Activated CD8-positive, alpha-beta memory T cell treated with anti-CD3 and anti-CD28 coated beads for 4 hours (primary cell): ENCODE measurements around the gene GGTLC2.
"Not testable (repeated sequence)": the region's sequence is repeated elsewhere in the genome, so short reads cannot be mapped to it uniquely, and the experiment has no call there.

Experiments
- DNase-seq, 2 donors: peaks; one replicate each; pipeline ENCODE4 v3.0.0-alpha.2; 2020; ENCODE audit warnings: low read depth in 2 of 2

Gene GGTLC2

GRCh38 chr22:22638313-22638712 lies 6.1 kb upstream of the GGTLC2 start:
- DNase-seq, result not testable (repeated sequence)

DNA sequence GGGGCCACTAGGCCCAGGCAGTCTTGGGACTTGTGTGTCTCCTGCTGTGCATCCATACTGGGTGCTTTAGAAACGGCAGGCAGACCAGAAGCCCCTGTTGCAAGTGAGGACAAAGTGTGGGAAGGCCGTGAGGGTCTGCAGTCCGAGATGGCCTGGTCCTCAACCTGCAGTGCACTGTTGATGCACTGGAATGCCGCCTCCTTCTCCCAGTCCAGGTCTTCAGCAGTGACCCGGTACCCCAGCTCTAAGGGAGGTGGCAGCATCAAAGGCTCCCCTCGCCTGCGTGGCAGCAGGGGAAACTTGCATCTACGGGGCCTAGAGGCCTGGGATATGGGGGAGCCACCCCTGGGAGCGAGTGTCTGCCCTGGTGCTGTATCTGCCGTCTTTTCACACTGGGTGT lies 2.2 kb upstream of the GGTLC2 start:
- DNase-seq, result not testable (repeated sequence)

DNA sequence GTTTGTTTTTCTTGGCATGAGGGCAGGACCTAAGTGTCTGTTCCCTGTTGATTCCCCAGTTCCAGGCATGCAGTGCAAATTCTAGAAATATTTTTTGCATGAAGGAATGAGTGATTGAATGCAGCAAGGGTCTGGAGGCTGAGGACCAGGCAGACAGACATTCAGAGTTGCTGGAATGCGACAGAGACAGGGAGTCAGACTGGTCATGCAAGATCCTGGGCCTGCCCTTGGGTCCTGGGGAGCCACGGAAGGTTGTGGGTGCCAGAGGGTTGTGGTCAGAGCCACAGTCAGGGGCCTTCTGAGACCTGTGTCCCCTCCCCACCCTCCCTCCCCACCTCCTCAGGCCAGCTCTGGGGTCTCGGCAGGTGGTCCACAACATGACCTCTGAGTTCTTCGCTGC lies 1.6 kb downstream of the GGTLC2 start:
- not testable (repeated sequence) for DNase-seq

GRCh38 chr22:22647952-22648351 lies 3.5 kb downstream of the GGTLC2 start:
- DNase-seq, result not testable (repeated sequence)

- not testable (repeated sequence) for DNase-seq
These were observed 4.6 kb downstream of the GGTLC2 start for GRCh38 chr22:22648863-22649536.

- not testable (repeated sequence) for DNase-seq
These were observed 5.3 kb downstream of the GGTLC2 start for GRCh38 chr22:22649761-22650160.

GRCh38 chr22:22650398-22650797 lies 6.0 kb downstream of the GGTLC2 start:
- not testable (repeated sequence) for DNase-seq

- DNase-seq, result not testable (repeated sequence)
These were observed 6.5 kb downstream of the GGTLC2 start for GRCh38 chr22:22650803-22651515.

DNA sequence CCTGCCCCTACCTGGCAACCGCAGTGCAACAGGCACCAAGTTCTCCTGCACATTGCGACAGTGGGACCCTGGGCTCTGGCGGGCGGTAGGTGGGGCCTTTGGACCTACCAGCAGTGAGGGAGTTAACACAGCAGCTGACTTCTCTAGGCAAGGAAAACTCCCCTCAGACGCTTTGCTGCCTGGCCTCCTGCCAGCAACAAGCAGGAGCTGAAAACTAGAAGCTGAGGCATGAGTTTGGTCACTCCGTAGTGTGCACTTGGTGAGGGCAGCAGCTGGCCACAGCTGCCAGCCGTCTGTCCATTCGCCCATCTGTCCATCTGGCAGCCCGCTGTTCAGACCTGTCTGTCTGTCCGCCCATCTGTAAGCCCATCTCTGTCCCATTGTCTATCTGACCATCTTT lies 7.2 kb downstream of the GGTLC2 start:
- DNase-seq, result not testable (repeated sequence)

GRCh38 chr22:22652102-22652501 lies 7.7 kb downstream of the GGTLC2 start:
- DNase-seq, result not testable (repeated sequence)

DNA sequence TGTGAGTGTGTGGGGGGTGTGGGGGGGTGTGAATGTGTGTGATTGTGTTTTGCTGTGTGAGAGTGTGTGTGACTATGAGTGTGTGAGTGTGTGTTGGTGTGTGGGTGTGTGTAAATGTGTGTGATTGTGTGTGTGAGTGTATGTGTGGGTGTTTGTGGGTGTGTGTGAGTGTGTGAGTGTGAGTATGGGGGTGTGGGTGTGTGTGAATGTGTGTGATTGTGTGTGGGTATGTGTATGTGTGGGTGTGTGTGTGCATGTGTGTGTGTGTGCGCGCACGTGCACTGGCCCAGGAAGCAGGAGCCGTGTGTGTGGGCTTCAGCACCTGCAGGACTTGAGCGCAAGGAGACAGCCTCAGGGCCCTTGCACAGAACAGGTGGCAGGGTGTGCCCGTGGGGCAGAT lies 8.2 kb downstream of the GGTLC2 start:
- not testable (repeated sequence) for DNase-seq

- not testable (repeated sequence) for DNase-seq
These were observed 9.4 kb downstream of the GGTLC2 start for GRCh38 chr22:22653677-22654381.

DNA sequence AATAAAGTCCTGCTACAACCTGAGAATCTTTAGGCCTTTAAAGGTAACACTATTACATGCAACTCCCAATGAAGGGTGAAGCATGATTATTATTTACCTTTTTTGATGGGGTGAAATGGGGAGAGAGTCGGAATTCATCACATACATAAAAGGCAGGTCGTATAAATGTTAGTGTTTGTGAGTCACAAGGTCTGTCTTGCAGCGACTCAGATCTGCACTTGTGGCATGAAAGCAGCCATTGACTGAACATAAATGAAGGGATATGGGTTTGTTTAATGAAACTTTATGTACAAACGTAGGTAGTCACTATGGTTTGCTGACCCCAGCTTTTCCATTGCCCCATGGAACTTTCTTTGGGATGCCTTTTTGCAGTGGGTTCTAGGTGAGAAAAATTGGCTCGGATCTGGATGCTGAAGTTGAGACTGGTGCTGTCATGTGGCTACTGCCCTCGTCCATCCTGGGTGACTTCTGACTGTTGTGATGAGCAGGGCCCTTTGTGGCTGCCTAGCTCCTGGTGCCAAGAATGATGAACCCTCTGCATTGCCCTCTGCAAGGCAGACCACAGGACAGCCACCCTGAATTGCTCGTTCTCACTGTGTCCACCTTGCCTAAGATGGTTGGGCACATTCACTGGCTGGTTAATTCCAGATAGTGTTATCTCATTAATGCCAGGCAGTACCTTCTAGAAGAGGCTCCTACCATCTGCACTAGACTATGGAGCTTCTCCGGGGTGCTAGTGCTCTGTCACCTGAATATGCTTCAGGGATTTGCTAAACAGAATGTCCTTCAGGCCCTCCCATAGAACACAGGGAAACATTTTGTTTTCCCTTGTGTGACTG lies 11.3 kb downstream of the GGTLC2 start:
- DNase-seq, result no peak

DNA sequence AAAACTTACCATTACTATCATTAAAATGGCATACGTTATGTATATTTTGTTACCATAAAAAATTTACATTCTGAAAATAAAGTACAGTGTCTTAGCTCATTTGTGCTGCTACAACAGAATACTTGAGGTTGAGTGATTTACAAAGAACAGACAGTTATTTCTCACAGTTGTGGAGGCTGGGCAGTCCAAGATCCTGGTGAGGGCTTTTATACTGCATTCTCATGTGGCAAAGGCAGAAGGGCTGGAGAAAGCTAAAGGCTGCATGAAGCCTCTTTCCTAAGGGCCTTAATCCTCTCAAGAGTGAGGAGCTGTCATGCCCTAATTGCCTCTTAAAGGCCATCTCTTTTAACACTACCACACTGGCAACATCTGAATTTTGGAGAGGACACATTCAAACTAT lies 13.3 kb downstream of the GGTLC2 start:
- no peak for DNase-seq

GRCh38 chr22:22661275-22661674 lies 16.9 kb downstream of the GGTLC2 start:
- DNase-seq, result no peak

- DNase-seq, result no peak
These were observed 17.7 kb downstream of the GGTLC2 start for GRCh38 chr22:22662095-22662494.

- DNase-seq, result no peak
These were observed 19.7 kb downstream of the GGTLC2 start for GRCh38 chr22:22663861-22664800.

- DNase-seq, result no peak
These were observed 22.1 kb downstream of the GGTLC2 start for GRCh38 chr22:22666307-22667091.

DNA sequence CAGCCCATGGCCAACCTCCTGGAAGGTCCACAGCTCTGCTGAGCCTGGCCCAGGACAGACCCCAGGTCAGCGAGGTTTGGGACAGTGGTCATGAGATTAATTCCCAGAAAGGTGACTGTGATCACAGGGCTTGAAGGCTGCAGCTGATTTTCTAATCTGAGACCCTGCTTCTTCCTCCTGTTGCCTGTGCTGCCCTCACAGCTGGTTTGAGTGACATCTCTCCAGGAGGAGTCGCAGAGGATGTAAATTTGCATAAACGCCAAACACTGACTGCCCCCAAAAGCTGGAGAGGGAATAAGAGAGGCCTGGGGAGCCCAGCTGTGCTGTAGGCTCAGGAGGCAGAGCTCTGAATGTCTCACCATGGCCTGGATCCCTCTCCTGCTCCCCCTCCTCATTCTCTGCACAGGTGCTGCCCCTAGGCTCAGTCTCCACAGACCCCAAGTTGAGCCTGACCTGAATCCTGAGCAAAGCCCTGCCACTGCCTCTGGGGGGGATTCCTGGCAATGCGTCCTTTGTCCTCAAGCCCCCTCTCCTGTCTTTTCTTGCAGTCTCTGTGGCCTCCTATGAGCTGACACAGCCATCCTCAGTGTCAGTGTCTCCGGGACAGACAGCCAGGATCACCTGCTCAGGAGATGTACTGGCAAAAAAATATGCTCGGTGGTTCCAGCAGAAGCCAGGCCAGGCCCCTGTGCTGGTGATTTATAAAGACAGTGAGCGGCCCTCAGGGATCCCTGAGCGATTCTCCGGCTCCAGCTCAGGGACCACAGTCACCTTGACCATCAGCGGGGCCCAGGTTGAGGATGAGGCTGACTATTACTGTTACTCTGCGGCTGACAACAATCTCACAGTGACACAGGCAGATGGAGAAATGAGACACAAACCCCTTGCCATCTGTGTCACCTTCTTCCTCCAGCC lies 23.8 kb downstream of the GGTLC2 start:
- DNase-seq, result no peak
